Skeletal muscle tissue (tissue), 4 donors: ENCODE data around the gene KRTAP4-12. TPM values are rescaled to one million over a fixed set of nuclear protein-coding genes. Genes with fewer than 3 reads are reported as not detected.
"Not testable (repeated sequence)": the region's sequence is repeated elsewhere in the genome, so short reads cannot be mapped to it uniquely, and the experiment has no call there.

ENCODE experiments used
- H3K27ac ChIP-seq: one replicate; pipeline ENCODE4 v1.7.0; 2013; ENCODE audit warnings: mild to moderate bottlenecking, low read depth, low read length, inconsistent platforms
- H3K27me3 ChIP-seq, 3 donors: one replicate each; pipeline ENCODE4 v1.7.0; 2013; ENCODE audit warnings: low read length in 3 of 3; ENCODE audit not compliant: control insufficient read depth in 3 of 3, insufficient read depth in 3 of 3
- H3K36me3 ChIP-seq, 3 donors: one replicate each; pipeline ENCODE4 v1.7.0; 2013; ENCODE audit warnings: low read length in 3 of 3; ENCODE audit not compliant: control insufficient read depth in 3 of 3, insufficient read depth in 3 of 3
- H3K4me1 ChIP-seq, 3 donors: one replicate each; pipeline ENCODE4 v1.7.0; 2013; ENCODE audit warnings: low read length in 3 of 3, mild to moderate bottlenecking in 3 of 3; ENCODE audit not compliant: control insufficient read depth in 3 of 3, insufficient read depth in 3 of 3
- H3K4me3 ChIP-seq, 3 donors: one replicate each; pipeline ENCODE4 v1.7.0; 2013; ENCODE audit warnings: low read length in 3 of 3
- H3K9ac ChIP-seq, 3 donors: one replicate each; pipeline ENCODE4 v1.7.0; 2013; ENCODE audit warnings: low read length in 3 of 3, mild to moderate bottlenecking in 3 of 3, moderate library complexity in 2 of 3, low read depth in 1 of 3
- H3K9me3 ChIP-seq, 3 donors: one replicate each; pipeline ENCODE4 v1.7.0; 2013; ENCODE audit warnings: low read length in 3 of 3; ENCODE audit not compliant: control insufficient read depth in 3 of 3
- total RNA-seq: library from RNA; depleted of rRNA; stranded (reverse); fragments of >200 nt; gene quantifications from one replicate; pipeline ENCODE4 v1.2.3, GENCODE V29; 2014
- donor health status: Osteomylitis.

KRTAP4-12 gene
- total RNA-seq, 1 donor from 2014 or later, result not detected

GRCh38 chr17:41116297-41116696 lies 7.7 kb downstream of the KRTAP4-12 start:
- Histone ChIP-seq H3K9me3 (no peaks in the 10 kb centered on the region), H3K27ac (no peak overlapping the region), H3K9ac (no peak overlapping the region), H3K36me3 (no peaks in the 10 kb centered on the region), H3K27me3 (peaks cover 0 to 5% (median 0%) of the 10 kb centered on the region in 3 donors), H3K4me1 (no peaks in the 10 kb centered on the region), H3K4me3 (no peak overlapping the region)

- Histone ChIP-seq H3K4me3 (no peak overlapping the region), H3K9ac (no peak overlapping the region), H3K4me1 (no peaks in the 10 kb centered on the region), H3K27ac (no peak overlapping the region), H3K9me3 (no peaks in the 10 kb centered on the region), H3K36me3 (no peaks in the 10 kb centered on the region), H3K27me3 (no peaks in the 10 kb centered on the region)
Observed at GRCh38 chr17:41111151-41111885, 12.7 kb downstream of the KRTAP4-12 start.

- not testable (repeated sequence) for H3K27me3 ChIP-seq, H3K36me3 ChIP-seq, H3K4me1 ChIP-seq, H3K9me3 ChIP-seq, H3K9ac ChIP-seq, H3K27ac ChIP-seq, H3K4me3 ChIP-seq
Observed at GRCh38 chr17:41108728-41109386, 15.1 kb downstream of the KRTAP4-12 start.

- H3K9me3 ChIP-seq, result no peaks in the 10 kb centered on the region
- no peak overlapping the region for H3K9ac ChIP-seq
- no peak overlapping the region for H3K27ac ChIP-seq
- no peaks in the 10 kb centered on the region for H3K4me1 ChIP-seq
- no peak overlapping the region for H3K4me3 ChIP-seq
- H3K27me3 ChIP-seq, result peaks cover 0 to 2% (median 0%) of the 10 kb centered on the region in 3 donors
- no peaks in the 10 kb centered on the region for H3K36me3 ChIP-seq
Observed at GRCh38 chr17:41107941-41108450, 16.0 kb downstream of the KRTAP4-12 start.

GRCh38 chr17:41105347-41105746 lies 18.6 kb downstream of the KRTAP4-12 start, which contains the start of gene KRTAP4-9:
Gene KRTAP4-9 (plus strand): TSS chr17:41105389. CDS start chr17:41105389, 0 bp downstream.
- not testable (repeated sequence) for H3K27ac ChIP-seq, H3K36me3 ChIP-seq, H3K27me3 ChIP-seq, H3K9ac ChIP-seq, H3K4me1 ChIP-seq, H3K4me3 ChIP-seq, H3K9me3 ChIP-seq

GRCh38 chr17:41104386-41105038 lies 19.5 kb downstream of the KRTAP4-12 start:
- H3K4me3 ChIP-seq, H3K27ac ChIP-seq, H3K9me3 ChIP-seq, H3K9ac ChIP-seq, H3K27me3 ChIP-seq, H3K36me3 ChIP-seq, H3K4me1 ChIP-seq: not testable (repeated sequence)

GRCh38 chr17:41103896-41104295 lies 20.1 kb downstream of the KRTAP4-12 start:
- Histone ChIP-seq H3K36me3 (no peaks in the 10 kb centered on the region), H3K27ac (no peak overlapping the region), H3K4me3 (no peak overlapping the region), H3K9me3 (no peaks in the 10 kb centered on the region), H3K9ac (no peak overlapping the region), H3K4me1 (no peaks in the 10 kb centered on the region), H3K27me3 (peaks cover 0 to 4% (median 2%) of the 10 kb centered on the region in 3 donors)

GRCh38 chr17:41101586-41102259 lies 22.3 kb downstream of the KRTAP4-12 start, which contains the start of gene KRTAP4-16:
Gene KRTAP4-16 (minus strand): TSS chr17:41102209. CDS start chr17:41102209, 0 bp downstream.
- H3K27me3 ChIP-seq, result peaks cover 0 to 5% (median 2%) of the 10 kb centered on the region in 3 donors
- H3K9me3 ChIP-seq, result no peaks in the 10 kb centered on the region
- no peaks in the 10 kb centered on the region for H3K36me3 ChIP-seq
- no peaks in the 10 kb centered on the region for H3K4me1 ChIP-seq
- H3K27ac ChIP-seq, result no peak within 1 kb of the TSS
- no peak within 1 kb of the TSS for H3K4me3 ChIP-seq
- no peak within 1 kb of the TSS for H3K9ac ChIP-seq

GRCh38 chr17:41099682-41100480 lies 24.1 kb downstream of the KRTAP4-12 start:
- not testable (repeated sequence) for H3K9ac ChIP-seq, H3K36me3 ChIP-seq, H3K9me3 ChIP-seq, H3K4me1 ChIP-seq, H3K27ac ChIP-seq, H3K4me3 ChIP-seq, H3K27me3 ChIP-seq
